WI38 (cell line): ENCODE results near the gene CAMP.
A peak's percentile ranks its signal among the peaks of the same experiment; 100 is the strongest.

Source experiments
- H3K4me3 ChIP-seq: 2 replicates; pipeline ENCODE4 v1.5.1; 2011; ENCODE audit warnings: low read depth, mild to moderate bottlenecking, control low read depth, low read length
- TF ChIP-seq, protein P1 (sequence below): IDR thresholded peaks from 2 replicates; pipeline ENCODE4 v1.5.1; 2012; ENCODE audit warnings: low read depth, mild to moderate bottlenecking, control low read depth, low read length

Gene CAMP

DNA sequence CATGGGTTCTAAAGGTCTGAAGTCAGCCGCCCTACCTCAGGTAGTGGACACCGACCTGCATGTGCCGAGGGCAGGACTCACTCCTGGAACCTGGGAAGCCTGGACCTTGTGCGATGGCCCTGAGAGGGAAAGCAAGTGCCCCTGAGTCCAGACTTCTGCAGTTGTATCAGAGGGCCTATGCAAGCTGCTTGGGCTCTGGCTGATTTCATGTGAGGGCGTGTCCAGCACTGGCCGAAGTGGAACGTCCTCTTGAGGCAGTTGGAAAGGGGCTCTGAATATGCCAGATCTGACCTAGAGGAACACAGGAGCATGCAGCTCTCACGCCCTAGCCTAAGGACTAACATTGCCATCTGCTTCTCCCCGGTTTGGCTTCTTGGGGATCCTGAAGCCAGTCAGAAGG lies 2.5 kb upstream of the CAMP start:
- TF ChIP-seq, protein P1, sequence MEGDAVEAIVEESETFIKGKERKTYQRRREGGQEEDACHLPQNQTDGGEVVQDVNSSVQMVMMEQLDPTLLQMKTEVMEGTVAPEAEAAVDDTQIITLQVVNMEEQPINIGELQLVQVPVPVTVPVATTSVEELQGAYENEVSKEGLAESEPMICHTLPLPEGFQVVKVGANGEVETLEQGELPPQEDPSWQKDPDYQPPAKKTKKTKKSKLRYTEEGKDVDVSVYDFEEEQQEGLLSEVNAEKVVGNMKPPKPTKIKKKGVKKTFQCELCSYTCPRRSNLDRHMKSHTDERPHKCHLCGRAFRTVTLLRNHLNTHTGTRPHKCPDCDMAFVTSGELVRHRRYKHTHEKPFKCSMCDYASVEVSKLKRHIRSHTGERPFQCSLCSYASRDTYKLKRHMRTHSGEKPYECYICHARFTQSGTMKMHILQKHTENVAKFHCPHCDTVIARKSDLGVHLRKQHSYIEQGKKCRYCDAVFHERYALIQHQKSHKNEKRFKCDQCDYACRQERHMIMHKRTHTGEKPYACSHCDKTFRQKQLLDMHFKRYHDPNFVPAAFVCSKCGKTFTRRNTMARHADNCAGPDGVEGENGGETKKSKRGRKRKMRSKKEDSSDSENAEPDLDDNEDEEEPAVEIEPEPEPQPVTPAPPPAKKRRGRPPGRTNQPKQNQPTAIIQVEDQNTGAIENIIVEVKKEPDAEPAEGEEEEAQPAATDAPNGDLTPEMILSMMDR, result no peak

DNA sequence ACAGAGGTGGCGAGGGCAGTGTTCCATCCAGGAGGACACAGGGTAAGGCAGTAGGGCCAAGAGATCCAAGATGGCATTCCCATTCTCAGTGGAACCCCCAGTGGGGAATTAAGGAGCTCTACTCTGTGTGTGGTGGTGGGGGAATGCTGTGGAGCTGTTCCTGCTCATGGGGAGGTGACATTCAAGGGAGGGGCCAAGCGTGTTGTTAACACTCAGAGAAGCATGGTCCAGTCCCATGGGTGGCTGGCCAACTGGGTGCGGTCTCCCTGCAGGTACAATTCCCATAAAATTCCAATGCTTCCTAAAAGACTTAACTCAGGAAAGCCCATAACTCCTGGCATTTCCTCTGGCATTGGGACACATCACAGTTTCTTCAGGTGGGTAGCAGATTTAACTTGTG lies 2.3 kb downstream of the CAMP start:
- TF ChIP-seq, protein P1, result no peak
- H3K4me3 ChIP-seq, result no peak overlapping the region

More for the DNA sequence above, 2.5 kb upstream of the CAMP start:
- H3K4me3 ChIP-seq, result no peak overlapping the region

DNA sequence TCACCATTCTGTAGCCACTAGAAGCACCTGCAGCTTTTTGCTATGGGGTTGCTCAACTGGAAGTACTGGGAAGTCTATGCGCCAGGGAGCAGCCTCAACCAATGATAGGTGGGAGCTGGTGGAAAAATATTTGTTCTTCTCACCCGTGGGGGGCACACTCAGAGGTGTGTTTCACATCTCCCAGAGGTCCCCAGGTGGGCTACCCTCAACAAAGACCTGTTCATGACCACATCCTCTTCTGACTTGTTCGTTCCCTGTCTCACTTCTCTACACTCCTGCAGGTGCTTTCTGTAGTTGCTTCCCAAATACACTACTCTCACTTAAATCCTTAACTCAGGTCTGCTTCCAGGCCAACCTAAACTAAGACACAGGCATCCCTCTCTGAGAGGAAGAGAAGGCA lies 3.6 kb downstream of the CAMP start:
- TF ChIP-seq, protein P1, result no peak
- H3K4me3 ChIP-seq, result no peak overlapping the region

DNA sequence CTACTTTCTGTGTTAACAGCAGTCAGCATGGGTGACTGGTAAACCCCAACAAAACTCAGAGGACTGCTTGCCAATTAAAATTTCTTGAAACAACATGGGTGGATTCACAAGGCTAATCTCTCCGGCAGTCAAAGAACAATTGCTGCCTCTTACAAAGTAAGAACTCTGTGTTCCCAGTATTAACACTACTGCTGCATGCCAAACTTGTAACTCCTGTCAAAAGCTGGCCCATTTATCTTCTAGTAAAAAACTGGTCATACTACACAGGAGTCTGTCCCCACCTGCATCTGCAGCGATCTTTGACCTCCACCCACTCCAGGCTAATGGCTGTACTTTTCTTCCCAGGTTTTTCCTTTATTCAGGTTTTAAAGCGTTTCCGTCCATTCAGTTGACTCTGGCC lies 8.9 kb downstream of the CAMP start:
- TF ChIP-seq, protein P1, result no peak
- no peak overlapping the region for H3K4me3 ChIP-seq

DNA sequence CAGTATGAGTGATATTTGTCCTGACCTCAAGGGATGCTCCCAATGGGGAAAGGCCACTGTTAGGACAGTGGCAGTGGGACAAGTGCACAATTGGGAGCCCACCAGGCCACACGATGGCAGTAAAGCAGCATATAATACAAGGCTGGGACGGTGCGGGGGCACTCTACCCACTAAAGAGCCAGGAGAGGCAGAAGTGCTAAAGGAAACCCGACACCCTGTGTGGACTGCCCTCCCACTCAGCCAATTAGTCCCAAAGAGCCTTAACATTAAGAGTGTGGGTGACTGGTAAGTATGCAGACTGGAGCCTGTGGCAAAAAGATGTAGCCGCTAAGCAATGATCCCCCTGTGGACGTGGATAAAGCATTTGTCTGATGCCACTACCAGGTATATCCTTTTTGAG lies 9.4 kb downstream of the CAMP start:
- no peak overlapping the region for H3K4me3 ChIP-seq
- TF ChIP-seq, protein P1, result peak; percentile 37; the same call in 1 of the 2 replicates

DNA sequence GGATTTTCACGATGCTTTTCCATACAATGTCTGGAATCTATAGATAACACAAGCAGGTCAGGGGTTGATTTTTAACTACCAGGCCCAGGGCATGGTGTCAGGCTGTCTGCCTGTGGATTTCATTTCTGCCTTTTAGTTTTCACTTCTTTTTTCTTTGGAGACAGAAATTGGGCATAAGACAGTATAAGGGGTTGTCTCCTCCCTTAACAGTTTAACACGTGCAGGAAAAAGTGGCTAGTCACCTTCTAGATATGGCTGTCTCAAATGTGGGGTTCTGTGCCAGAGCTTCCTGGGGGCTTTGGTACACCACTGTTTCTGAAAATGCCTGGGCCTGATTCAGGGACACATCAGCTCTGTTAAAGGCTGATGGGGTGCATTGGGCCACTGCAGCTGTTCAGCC lies 10.2 kb downstream of the CAMP start:
- no peak overlapping the region for H3K4me3 ChIP-seq
- TF ChIP-seq, protein P1, result no peak

DNA sequence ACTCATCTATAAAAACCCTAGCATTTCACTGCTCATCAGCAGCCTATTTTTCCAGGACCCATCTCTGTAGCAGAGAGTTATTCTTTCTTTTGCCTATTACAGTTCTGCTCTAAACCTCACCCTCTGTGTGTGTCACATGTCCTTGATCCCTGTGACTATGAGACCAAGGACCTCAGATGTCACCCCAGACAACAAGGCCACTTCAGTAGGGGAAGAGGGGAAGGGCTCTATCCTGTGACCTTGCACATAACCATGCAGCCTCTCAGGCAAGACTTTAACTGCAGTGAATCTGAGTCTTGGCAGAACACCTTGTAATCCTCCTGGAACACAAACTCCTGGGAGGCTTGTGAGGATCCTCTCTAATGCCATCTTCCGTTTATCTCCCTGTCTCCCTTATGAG lies 13.2 kb downstream of the CAMP start:
- TF ChIP-seq, protein P1, result no peak
- H3K4me3 ChIP-seq, result no peak overlapping the region
